ENCODE data around the gene ATP8B2.

ATP8B2 gene

GRCh38 chr1:154386643-154387352 lies 61.5 kb downstream of the ATP8B2 start:
- DNase-seq: no peak

GRCh38 chr1:154391086-154391770 lies 65.9 kb downstream of the ATP8B2 start:
- DNase-seq: no peak

GRCh38 chr1:154398141-154398540 lies 72.8 kb downstream of the ATP8B2 start:
- no peak for DNase-seq

- DNase-seq: no peak
These were observed 73.4 kb downstream of the ATP8B2 start for GRCh38 chr1:154398678-154399077.

- no peak for DNase-seq
These were observed 75.1 kb downstream of the ATP8B2 start for GRCh38 chr1:154400381-154400801.
